Gastrocnemius medialis (tissue), 4 donors: ENCODE data around the gene UNC13D. TPM values are rescaled to one million over a fixed set of nuclear protein-coding genes. Genes with fewer than 3 reads are reported as not detected.

Source experiments
- ATAC-seq, 2 donors: fragments of 150-250 bp; one replicate each; pipeline ENCODE4 v1.9.1; 2016
- DNase-seq, 2 donors: peaks; one replicate each; pipeline ENCODE4 v3.0.0-alpha.2; 2019
- H3K27ac ChIP-seq, 4 donors: fragments of 200-600 bp; sonication (generic); 1 replicate in 1 of 4; 2 replicates in 3 of 4; pipeline ENCODE4 v1.5.1; 2016 to 2018; ENCODE audit warnings: mild to moderate bottlenecking in 2 of 4, moderate library complexity in 1 of 4
- H3K27me3 ChIP-seq, 3 donors: fragments of 200-600 bp; sonication (generic) in 2 of 3; 1 replicate in 1 of 3; 2 replicates in 2 of 3; pipeline versions ENCODE4 v1.5.1 to v1.6.0; 2016 to 2019; ENCODE audit warnings: mild to moderate bottlenecking in 1 of 3, moderate library complexity in 1 of 3
- H3K36me3 ChIP-seq, 2 donors: fragments of 200-600 bp; sonication (generic) in 1 of 2; one replicate each; pipeline ENCODE4 v1.5.1; 2017 to 2018
- H3K4me1 ChIP-seq, 2 donors: fragments of 200-600 bp; sonication (generic) in 1 of 2; one replicate each; pipeline ENCODE4 v1.5.1; 2016 to 2017; ENCODE audit warnings: mild to moderate bottlenecking in 2 of 2
- H3K4me3 ChIP-seq, 4 donors: fragments of 200-600 bp; sonication (generic) in 3 of 4; 1 replicate in 1 of 4; 2 replicates in 3 of 4; pipeline ENCODE4 v1.5.1; 2016 to 2019; ENCODE audit warnings: mild to moderate bottlenecking in 2 of 4
- H3K9me3 ChIP-seq, 3 donors: fragments of 200-600 bp; sonication (generic) in 2 of 3; 1 replicate in 1 of 3; 2 replicates in 2 of 3; pipeline ENCODE4 v1.5.1; 2016 to 2019
- CTCF ChIP-seq, 5 experiments: fragments of 450-650 bp in 3 of 5; fragments of 200-600 bp in 2 of 5; sonication (generic) in 2 of 5; IDR thresholded peaks in 4 of 5; conservative IDR thresholded peaks in 1 of 5; 1 replicate in 4 of 5; 2 replicates in 1 of 5; pipeline ENCODE4 v1.5.1; 2016 to 2019; ENCODE audit warnings: antibody characterized with exemption in 5 of 5, mild to moderate bottlenecking in 3 of 5, moderate library complexity in 3 of 5
- POLR2A ChIP-seq, 2 donors: fragments of 450-650 bp; IDR thresholded peaks; one replicate each; pipeline ENCODE4 v1.6.1; 2017; ENCODE audit warnings: antibody characterized with exemption in 2 of 2, mild to moderate bottlenecking in 2 of 2, moderate library complexity in 2 of 2
- in situ Hi-C, 4 donors: fragments of 200-750 bp; cut with MboI; loops; one replicate each; pipeline versions ENCODE4 v1.15.0 to v1.8.0; 2017; ENCODE audit warnings: low sequenced_read_pairs in 4 of 4
- intact Hi-C: fragments of 100-400 bp; cut with DNase I; formaldehyde crosslinking; loops from one replicate; pipeline ENCODE4 v1.15.1; 2023; ENCODE audit warnings: low total_unique reads
- total RNA-seq, 4 donors: library from RNA; depleted of rRNA; stranded (reverse); fragments of >200 nt; gene quantifications; one replicate each; pipeline versions ENCODE4 v1.1.0 to v1.2.3, GENCODE V29; 2016

The UNC13D gene
- total RNA-seq, 4 donors from 2014 or later = 1.3 to 9.4 (median 4.6) TPM

GRCh38 chr17:75835654-75835987, 8.6 kb downstream of the UNC13D start:
- Histone ChIP-seq H3K4me1 (no peaks in the 10 kb centered on the region), H3K27ac (no peak overlapping the region), H3K4me3 (no peak overlapping the region), H3K9me3 (no peaks in the 10 kb centered on the region), H3K36me3 (peaks cover 3 to 41% of the 10 kb centered on the region in 2 donors), H3K27me3 (no peaks in the 10 kb centered on the region)
- intact Hi-C loops (no loop called here), in situ Hi-C loops (no loop called here)
- no peak for DNase-seq
- no peak for TF ChIP-seq POLR2A (IDR thresholded peaks at IDR 0.05)
- no peak for ATAC-seq

GRCh38 chr17:75834928-75835653, 9.1 kb downstream of the UNC13D start:
- no peak for TF ChIP-seq POLR2A (IDR thresholded peaks at IDR 0.05)
- TF ChIP-seq CTCF (IDR thresholded peaks at IDR 0.05 in 4 of 5, conservative IDR thresholded peaks at IDR 0.05 in 1 of 5) = no peak

GRCh38 chr17:75834279-75834920, 9.8 kb downstream of the UNC13D start:
- ATAC-seq (peak; percentile 40 to 49), DNase-seq (peak in 1 of 2 donors; percentile 57)
- Histone ChIP-seq H3K4me1 (no peaks in the 10 kb centered on the region), H3K4me3 (no peak overlapping the region), H3K36me3 (peaks cover 3 to 39% of the 10 kb centered on the region in 2 donors), H3K27ac (peak overlapping the region in 1 of 4 donors; percentile 9), H3K27me3 (no peaks in the 10 kb centered on the region), H3K9me3 (no peaks in the 10 kb centered on the region)
- in situ Hi-C loops (no loop called here), intact Hi-C loops (no loop called here)
- TF ChIP-seq CTCF (IDR thresholded peaks at IDR 0.05 in 4 of 5, conservative IDR thresholded peaks at IDR 0.05 in 1 of 5) (no peak), POLR2A (IDR thresholded peaks at IDR 0.05) (no peak)

More at GRCh38 chr17:75834928-75835653, 9.1 kb downstream of the UNC13D start:
- no peak overlapping the region for H3K4me3 ChIP-seq
- H3K4me1 ChIP-seq = no peaks in the 10 kb centered on the region
- intact Hi-C loops = no loop called here
- ATAC-seq = no peak
- no peaks in the 10 kb centered on the region for H3K27me3 ChIP-seq
- no peak for DNase-seq
- peaks cover 3 to 42% of the 10 kb centered on the region in 2 donors for H3K36me3 ChIP-seq
- H3K27ac ChIP-seq = peak overlapping the region in 1 of 4 donors; percentile 9
- in situ Hi-C loops = no loop called here
- H3K9me3 ChIP-seq = no peaks in the 10 kb centered on the region

GRCh38 chr17:75832652-75833400, 11.4 kb downstream of the UNC13D start:
- peaks cover 3 to 6% of the 10 kb centered on the region in 2 donors for H3K4me1 ChIP-seq

More at GRCh38 chr17:75832652-75833400, 11.4 kb downstream of the UNC13D start:
- Histone ChIP-seq H3K27ac (no peak overlapping the region), H3K27me3 (no peaks in the 10 kb centered on the region), H3K36me3 (peaks cover 3 to 39% of the 10 kb centered on the region in 2 donors), H3K4me3 (no peak overlapping the region), H3K9me3 (no peaks in the 10 kb centered on the region)
- ATAC-seq (no peak), DNase-seq (no peak)
- in situ Hi-C loops (no loop called here), intact Hi-C loops (no loop called here)
- TF ChIP-seq POLR2A (IDR thresholded peaks at IDR 0.05) (no peak), CTCF (IDR thresholded peaks at IDR 0.05 in 4 of 5, conservative IDR thresholded peaks at IDR 0.05 in 1 of 5) (no peak)
